Peyer's patch (tissue), 4 donors: Measurements from ENCODE around the gene THOC6. TPM values are rescaled to one million over a fixed set of nuclear protein-coding genes. Genes with fewer than 3 reads are reported as not detected.

Experiments used
- DNase-seq, 3 donors: peaks; one replicate each; pipeline ENCODE4 v3.0.0-alpha.2; 2017 to 2019
- H3K27ac ChIP-seq, 4 donors: fragments of 200-600 bp; sonication (generic); one replicate each; pipeline ENCODE4 v1.5.1; 2016 to 2019
- H3K27me3 ChIP-seq, 2 donors: fragments of 200-600 bp; sonication (generic); one replicate each; pipeline ENCODE4 v1.5.1; 2019
- H3K36me3 ChIP-seq, 3 donors: fragments of 200-600 bp; sonication (generic); one replicate each; pipeline ENCODE4 v1.5.1; 2016 to 2019
- H3K4me1 ChIP-seq, 4 donors: fragments of 200-600 bp; sonication (generic); one replicate each; pipeline ENCODE4 v1.5.1; 2016 to 2019
- H3K4me3 ChIP-seq, 4 donors: fragments of 200-600 bp; sonication (generic); 1 replicate in 3 of 4; 2 replicates in 1 of 4; pipeline ENCODE4 v1.5.1; 2016 to 2019; ENCODE audit warnings: mild to moderate bottlenecking in 1 of 4
- H3K9me3 ChIP-seq, 4 donors: fragments of 200-600 bp; sonication (generic); one replicate each; pipeline ENCODE4 v1.5.1; 2016 to 2019; ENCODE audit warnings: mild to moderate bottlenecking in 1 of 4
- CTCF ChIP-seq, 6 experiments: fragments of 450-650 bp in 4 of 6; fragments of 200-600 bp in 2 of 6; sonication (generic) in 1 of 6; IDR thresholded peaks; one replicate each; pipeline ENCODE4 v1.5.1; 2017 to 2019; ENCODE audit warnings: antibody characterized with exemption in 6 of 6, mild to moderate bottlenecking in 3 of 6, moderate library complexity in 1 of 6
- POLR2A ChIP-seq, 2 donors: fragments of 450-650 bp; IDR thresholded peaks; one replicate each; pipeline ENCODE4 v1.5.1; 2017; ENCODE audit warnings: antibody characterized with exemption in 2 of 2, mild to moderate bottlenecking in 2 of 2, moderate library complexity in 2 of 2
- total RNA-seq, 4 donors: library from RNA; depleted of rRNA; stranded (reverse); fragments of >200 nt; gene quantifications; one replicate each; pipeline ENCODE4 v1.1.0, GENCODE V29; 2016

THOC6 gene
- total RNA-seq, 4 donors from 2014 or later, result 9.6 to 64.4 (median 27.1) TPM

GRCh38 chr16:2982402-2982801 lies 41.4 kb upstream of the THOC6 start:
- Histone ChIP-seq H3K36me3 (no peaks in the 10 kb centered on the region), H3K4me1 (peaks cover 5 to 23% (median 7%) of the 10 kb centered on the region in 4 donors), H3K9me3 (no peaks in the 10 kb centered on the region), H3K27me3 (no peaks in the 10 kb centered on the region), H3K4me3 (no peak overlapping the region), H3K27ac (no peak overlapping the region)
- no peak for DNase-seq
- TF ChIP-seq POLR2A (IDR thresholded peaks at IDR 0.05) (no peak), CTCF (IDR thresholded peaks at IDR 0.05) (no peak)

GRCh38 chr16:2983706-2984136 lies 40.1 kb upstream of the THOC6 start:
- peaks cover 5 to 23% (median 7%) of the 10 kb centered on the region in 4 donors for H3K4me1 ChIP-seq
- peak overlapping the region in 3 of 4 donors; percentile 7 to 36 (median 25) for H3K4me3 ChIP-seq
- DNase-seq, result peak; percentile 62 to 90 (median 90)
- no peaks in the 10 kb centered on the region for H3K27me3 ChIP-seq
- no peak overlapping the region for H3K27ac ChIP-seq
- no peaks in the 10 kb centered on the region for H3K36me3 ChIP-seq
- peak; percentile 85 to 96 (median 94) for TF ChIP-seq CTCF (IDR thresholded peaks at IDR 0.05)
- no peak for TF ChIP-seq POLR2A (IDR thresholded peaks at IDR 0.05)
- no peaks in the 10 kb centered on the region for H3K9me3 ChIP-seq

- H3K4me3 ChIP-seq, result no peak overlapping the region
- no peak for DNase-seq
- TF ChIP-seq CTCF (IDR thresholded peaks at IDR 0.05) (no peak), POLR2A (IDR thresholded peaks at IDR 0.05) (no peak)
- H3K4me1 ChIP-seq, result peaks cover 0 to 13% (median 5%) of the 10 kb centered on the region in 4 donors
- H3K27ac ChIP-seq, result no peak overlapping the region
- no peaks in the 10 kb centered on the region for H3K36me3 ChIP-seq
- H3K9me3 ChIP-seq, result no peaks in the 10 kb centered on the region
- H3K27me3 ChIP-seq, result no peaks in the 10 kb centered on the region
Measured at GRCh38 chr16:2985462-2985861, 38.4 kb upstream of the THOC6 start.

- no peak for DNase-seq
- no peak overlapping the region for H3K4me3 ChIP-seq
- peaks cover 0 to 11% (median 4%) of the 10 kb centered on the region in 4 donors for H3K4me1 ChIP-seq
- no peak overlapping the region for H3K27ac ChIP-seq
- H3K9me3 ChIP-seq, result no peaks in the 10 kb centered on the region
- TF ChIP-seq POLR2A (IDR thresholded peaks at IDR 0.05) (no peak), CTCF (IDR thresholded peaks at IDR 0.05) (no peak)
- H3K27me3 ChIP-seq, result no peaks in the 10 kb centered on the region
- no peaks in the 10 kb centered on the region for H3K36me3 ChIP-seq
Measured at GRCh38 chr16:2985893-2986355, 37.9 kb upstream of the THOC6 start.

- Histone ChIP-seq H3K27me3 (no peaks in the 10 kb centered on the region), H3K36me3 (no peaks in the 10 kb centered on the region), H3K4me1 (peaks cover 0 to 5% (median 2%) of the 10 kb centered on the region in 4 donors), H3K4me3 (no peak overlapping the region), H3K27ac (no peak overlapping the region), H3K9me3 (no peaks in the 10 kb centered on the region)
- TF ChIP-seq POLR2A (IDR thresholded peaks at IDR 0.05) (no peak), CTCF (IDR thresholded peaks at IDR 0.05) (no peak)
- no peak for DNase-seq
Measured at GRCh38 chr16:2986623-2987188, 37.1 kb upstream of the THOC6 start.
